Measurements from ENCODE around the gene NCOR1. TPM values are rescaled to one million over a fixed set of nuclear protein-coding genes. Genes with fewer than 3 reads are reported as not detected.
A peak's percentile ranks its signal among the peaks of the same experiment; 100 is the strongest.
"Not testable (repeated sequence)": the region's sequence is repeated elsewhere in the genome, so short reads cannot be mapped to it uniquely, and the experiment has no call there.

NCOR1 gene
- polyA plus RNA-seq, 1 experiment: 127 TPM

- Histone ChIP-seq H3K9me3 (ENCODE audit: control insufficient read depth, insufficient read depth, low read length) (no peaks in the 10 kb centered on the region), H3K27ac (ENCODE audit: low read depth, low read length) (no peak overlapping the region), H3K4me3 (ENCODE audit: low read depth, low read length) (no peak overlapping the region), H3K27me3 (ENCODE audit: control insufficient read depth, insufficient read depth, low read length) (no peaks in the 10 kb centered on the region)
- ChIA-PET POLR2A (no interaction called here), CTCF (no interaction called here)
- TF ChIP-seq CTCF (IDR thresholded peaks at IDR 0.05; ENCODE audit: low read depth, low read length): no peak
- DNase-seq (ENCODE audit: low read depth, low spot score): no peak
Observed at GRCh38 chr17:16171613-16172012, 43.7 kb downstream of the NCOR1 start.

- H3K27me3 ChIP-seq (ENCODE audit: control insufficient read depth, insufficient read depth, low read length); DNase-seq (ENCODE audit: low read depth, low spot score); H3K9me3 ChIP-seq (ENCODE audit: control insufficient read depth, insufficient read depth, low read length); H3K4me3 ChIP-seq (ENCODE audit: low read depth, low read length); POLR2A ChIA-PET; CTCF ChIA-PET; H3K27ac ChIP-seq (ENCODE audit: low read depth, low read length): not testable (repeated sequence)
Observed at GRCh38 chr17:16166766-16167165, 48.6 kb downstream of the NCOR1 start.

GRCh38 chr17:16158714-16159113 lies 56.6 kb downstream of the NCOR1 start:
- H3K9me3 ChIP-seq (ENCODE audit: control insufficient read depth, insufficient read depth, low read length): no peaks in the 10 kb centered on the region
- no peak for TF ChIP-seq CTCF (IDR thresholded peaks at IDR 0.05; ENCODE audit: low read depth, low read length)
- ChIA-PET CTCF (no interaction called here), POLR2A (no interaction called here)
- no peak for DNase-seq (ENCODE audit: low read depth, low spot score)
- H3K27me3 ChIP-seq (ENCODE audit: control insufficient read depth, insufficient read depth, low read length): no peaks in the 10 kb centered on the region
- H3K4me3 ChIP-seq (ENCODE audit: low read depth, low read length): no peak overlapping the region
- H3K27ac ChIP-seq (ENCODE audit: low read depth, low read length): no peak overlapping the region

GRCh38 chr17:16155536-16155935 lies 59.8 kb downstream of the NCOR1 start:
- no peak for TF ChIP-seq CTCF (IDR thresholded peaks at IDR 0.05; ENCODE audit: low read depth, low read length)
- CTCF ChIA-PET: interaction anchor here (0.6 kb wide), 1 partner anchor 207 kb away, joined by 7 read pairs; no protein-coding TSS in a partner anchor

GRCh38 chr17:16152326-16152725 lies 63.0 kb downstream of the NCOR1 start:
- DNase-seq (ENCODE audit: low read depth, low spot score); H3K27ac ChIP-seq (ENCODE audit: low read depth, low read length); CTCF ChIA-PET; H3K9me3 ChIP-seq (ENCODE audit: control insufficient read depth, insufficient read depth, low read length); POLR2A ChIA-PET; H3K4me3 ChIP-seq (ENCODE audit: low read depth, low read length); H3K27me3 ChIP-seq (ENCODE audit: control insufficient read depth, insufficient read depth, low read length): not testable (repeated sequence)

More at GRCh38 chr17:16155536-16155935, 59.8 kb downstream of the NCOR1 start:
- H3K9me3 ChIP-seq (ENCODE audit: control insufficient read depth, insufficient read depth, low read length): no peaks in the 10 kb centered on the region
- POLR2A ChIA-PET: no interaction called here
- no peak for DNase-seq (ENCODE audit: low read depth, low spot score)
- no peaks in the 10 kb centered on the region for H3K27me3 ChIP-seq (ENCODE audit: control insufficient read depth, insufficient read depth, low read length)
- H3K4me3 ChIP-seq (ENCODE audit: low read depth, low read length): no peak overlapping the region
- no peak overlapping the region for H3K27ac ChIP-seq (ENCODE audit: low read depth, low read length)

GRCh38 chr17:16150251-16150856 lies 65.0 kb downstream of the NCOR1 start:
- ChIA-PET POLR2A (no interaction called here), CTCF (no interaction called here)
- no peak overlapping the region for H3K4me3 ChIP-seq (ENCODE audit: low read depth, low read length)
- H3K27me3 ChIP-seq (ENCODE audit: control insufficient read depth, insufficient read depth, low read length): no peaks in the 10 kb centered on the region
- peak; percentile 26 for DNase-seq (ENCODE audit: low read depth, low spot score)
- no peak for TF ChIP-seq CTCF (IDR thresholded peaks at IDR 0.05; ENCODE audit: low read depth, low read length)
- H3K9me3 ChIP-seq (ENCODE audit: control insufficient read depth, insufficient read depth, low read length): no peaks in the 10 kb centered on the region; the same call in 1 of the 2 replicates
- no peak overlapping the region for H3K27ac ChIP-seq (ENCODE audit: low read depth, low read length)
